ENCODE data around the gene ESD. TPM values are rescaled to one million over a fixed set of nuclear protein-coding genes. Genes with fewer than 3 reads are reported as not detected.
"Not testable (repeated sequence)": the region's sequence is repeated elsewhere in the genome, so short reads cannot be mapped to it uniquely, and the experiment has no call there.

Gene ESD
- total RNA-seq, 2 donors from 2014 or later = 76.3 to 113 TPM

GRCh38 chr13:46757640-46758039, 39.3 kb downstream of the ESD start:
- no peak overlapping the region for H3K27ac ChIP-seq
- H3K27me3 ChIP-seq = no peaks in the 10 kb centered on the region
- H3K4me1 ChIP-seq = peaks cover 0 to 4% of the 10 kb centered on the region in 2 donors
- no peak for DNase-seq (ENCODE audit: low spot score)
- no peak overlapping the region for H3K4me3 ChIP-seq
- no peak for TF ChIP-seq CTCF (IDR thresholded peaks at IDR 0.05)
- H3K36me3 ChIP-seq = no peaks in the 10 kb centered on the region
- H3K9me3 ChIP-seq = no peaks in the 10 kb centered on the region

- H3K4me3 ChIP-seq = no peak overlapping the region
- no peaks in the 10 kb centered on the region for H3K27me3 ChIP-seq
- H3K9me3 ChIP-seq = no peaks in the 10 kb centered on the region
- DNase-seq (ENCODE audit: low spot score) = no peak
- H3K27ac ChIP-seq = no peak overlapping the region
- no peak for TF ChIP-seq CTCF (IDR thresholded peaks at IDR 0.05)
- peaks cover 0 to 4% of the 10 kb centered on the region in 2 donors for H3K4me1 ChIP-seq
- H3K36me3 ChIP-seq = no peaks in the 10 kb centered on the region
Measured at GRCh38 chr13:46756977-46757376, 40.0 kb downstream of the ESD start.

DNA sequence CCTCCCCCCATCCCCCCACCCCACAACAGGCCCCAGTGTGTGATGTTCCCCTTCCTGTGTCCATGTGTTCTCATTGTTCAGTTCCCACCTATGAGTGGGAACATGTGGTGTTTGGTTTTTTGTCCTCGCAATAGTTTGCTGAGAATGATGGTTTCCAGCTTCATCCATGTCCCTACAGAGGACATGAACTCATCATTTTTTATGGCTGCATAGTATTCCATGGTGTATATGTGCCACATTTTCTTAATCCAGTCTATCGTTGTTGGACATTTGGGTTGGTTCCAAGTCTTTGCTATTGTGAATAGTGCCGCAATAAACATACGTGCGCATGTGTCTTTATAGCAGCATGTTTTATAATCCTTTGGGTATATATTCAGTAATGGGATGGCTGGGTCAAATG, 41.5 kb downstream of the ESD start:
- not testable (repeated sequence) for H3K9me3 ChIP-seq; H3K4me3 ChIP-seq; H3K36me3 ChIP-seq; H3K4me1 ChIP-seq; H3K27me3 ChIP-seq; DNase-seq (ENCODE audit: low spot score); H3K27ac ChIP-seq

- Histone ChIP-seq H3K4me3 (no peak overlapping the region), H3K27ac (no peak overlapping the region)
Measured at GRCh38 chr13:46754812-46755211, 42.1 kb downstream of the ESD start.

GRCh38 chr13:46753917-46754316, 43.0 kb downstream of the ESD start:
- no peak for DNase-seq (ENCODE audit: low spot score)
- Histone ChIP-seq H3K4me1 (peaks cover 0 to 4% of the 10 kb centered on the region in 2 donors), H3K27me3 (no peaks in the 10 kb centered on the region), H3K36me3 (peaks cover 16% of the 10 kb centered on the region), H3K4me3 (no peak overlapping the region), H3K27ac (no peak overlapping the region), H3K9me3 (no peaks in the 10 kb centered on the region)
- TF ChIP-seq CTCF (IDR thresholded peaks at IDR 0.05) = no peak

More at GRCh38 chr13:46754812-46755211, 42.1 kb downstream of the ESD start:
- no peaks in the 10 kb centered on the region for H3K9me3 ChIP-seq
- peaks cover 16% of the 10 kb centered on the region for H3K36me3 ChIP-seq
- no peaks in the 10 kb centered on the region for H3K27me3 ChIP-seq
- DNase-seq (ENCODE audit: low spot score) = no peak
- peaks cover 0 to 4% of the 10 kb centered on the region in 2 donors for H3K4me1 ChIP-seq
- TF ChIP-seq CTCF (IDR thresholded peaks at IDR 0.05) = no peak

DNA sequence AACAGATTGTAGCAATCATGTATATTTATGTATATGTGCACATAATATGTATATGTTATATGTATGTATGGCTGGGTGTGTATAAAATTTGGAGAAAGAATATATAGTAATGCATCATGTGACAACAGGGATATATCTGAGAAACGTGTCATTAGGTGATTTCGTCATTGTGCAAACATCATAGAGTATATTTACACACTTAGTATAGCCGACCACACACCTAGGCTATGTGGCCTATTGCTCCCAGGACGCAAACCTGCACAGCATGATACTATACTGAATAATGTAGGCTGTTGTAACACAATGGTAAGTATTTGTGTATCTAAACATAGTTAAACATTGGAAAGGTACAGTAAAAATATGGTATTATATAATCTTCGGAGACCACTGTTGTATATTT, 43.8 kb downstream of the ESD start:
- Histone ChIP-seq H3K27ac (no peak overlapping the region), H3K9me3 (no peaks in the 10 kb centered on the region), H3K36me3 (peaks cover 20% of the 10 kb centered on the region), H3K4me3 (no peak overlapping the region), H3K4me1 (peaks cover 0 to 4% of the 10 kb centered on the region in 2 donors), H3K27me3 (no peaks in the 10 kb centered on the region)
- TF ChIP-seq CTCF (IDR thresholded peaks at IDR 0.05) = no peak
- DNase-seq (ENCODE audit: low spot score) = no peak

All from right atrium auricular region (tissue), 2 donors.